DMS 273 (cell line): ENCODE measurements around the gene GABPA.
A peak's percentile ranks its signal among the peaks of the same experiment; 100 is the strongest.
"Not testable (repeated sequence)": the region's sequence is repeated elsewhere in the genome, so short reads cannot be mapped to it uniquely, and the experiment has no call there.

ENCODE experiments used
- DNase-seq: peaks from one replicate; lab custom pipeline; 2025; ENCODE audit not compliant: unreplicated experiment; lab: John Stamatoyannopoulos, UW

The GABPA gene

DNA sequence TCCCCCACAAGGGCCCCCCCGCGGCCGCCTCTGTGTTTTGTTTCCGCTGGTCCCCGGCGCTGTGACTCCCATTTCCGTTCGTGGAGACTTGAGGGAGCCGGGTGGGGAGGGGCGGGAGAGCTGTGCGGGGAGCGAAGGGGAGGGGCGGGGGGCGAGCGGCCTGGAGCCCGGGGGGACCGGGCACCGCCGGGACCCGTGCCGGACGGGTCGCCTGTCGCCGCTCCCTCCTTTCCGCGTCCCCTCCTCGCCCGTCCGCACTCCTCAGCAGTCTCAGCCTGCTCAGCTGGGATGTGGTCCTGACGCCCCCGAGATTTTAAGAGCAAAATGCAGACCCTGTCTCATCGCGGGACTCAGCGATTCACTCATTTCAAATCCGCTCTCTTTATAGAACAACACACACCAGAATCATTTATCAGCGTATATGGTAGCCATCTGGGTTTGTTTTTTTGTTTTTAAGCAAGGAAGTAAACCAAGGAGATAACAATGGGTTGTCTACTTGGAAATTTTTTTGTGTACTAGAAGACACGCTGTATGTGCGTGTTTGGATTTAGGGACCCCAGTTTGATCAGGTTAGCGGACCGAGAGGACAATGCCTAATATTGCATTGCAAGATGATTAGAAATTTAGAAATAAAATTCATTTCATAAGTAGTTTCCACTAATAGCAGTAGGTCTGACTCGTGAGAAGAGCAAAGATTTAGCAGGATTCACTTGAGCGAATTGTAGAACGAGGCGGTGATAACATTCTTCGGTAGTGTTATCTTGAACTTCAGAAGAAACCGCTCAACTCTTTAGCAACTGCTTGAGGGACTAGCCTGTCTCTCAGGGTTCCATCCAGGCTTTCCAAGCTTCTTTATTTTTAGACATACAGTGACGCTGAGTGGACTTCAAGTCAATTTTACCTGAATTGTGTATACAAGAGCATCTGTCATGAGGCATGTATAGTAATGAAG is 1.1 kb downstream of the GABPA start:
- DNase-seq: peak; percentile 92

DNA sequence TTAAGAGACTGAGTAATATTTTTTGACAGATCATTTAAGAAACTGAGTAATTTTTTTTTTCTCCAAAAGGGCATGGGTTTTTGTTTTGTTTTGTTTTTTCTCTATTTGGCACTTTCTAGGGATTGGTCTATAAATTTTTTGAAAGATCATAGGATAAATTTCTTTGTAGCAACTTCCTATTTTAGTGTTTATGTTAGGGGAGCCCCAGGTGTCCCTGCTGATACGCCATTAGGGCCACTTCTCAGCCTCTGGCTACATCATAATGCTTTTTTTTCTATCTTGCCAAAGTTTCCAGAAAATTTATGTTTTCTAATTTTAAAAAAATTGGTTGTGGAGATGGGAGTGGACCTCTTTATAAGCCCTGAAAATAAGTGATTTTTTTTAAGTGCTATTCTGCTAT is 2.6 kb downstream of the GABPA start:
- no peak for DNase-seq

DNA sequence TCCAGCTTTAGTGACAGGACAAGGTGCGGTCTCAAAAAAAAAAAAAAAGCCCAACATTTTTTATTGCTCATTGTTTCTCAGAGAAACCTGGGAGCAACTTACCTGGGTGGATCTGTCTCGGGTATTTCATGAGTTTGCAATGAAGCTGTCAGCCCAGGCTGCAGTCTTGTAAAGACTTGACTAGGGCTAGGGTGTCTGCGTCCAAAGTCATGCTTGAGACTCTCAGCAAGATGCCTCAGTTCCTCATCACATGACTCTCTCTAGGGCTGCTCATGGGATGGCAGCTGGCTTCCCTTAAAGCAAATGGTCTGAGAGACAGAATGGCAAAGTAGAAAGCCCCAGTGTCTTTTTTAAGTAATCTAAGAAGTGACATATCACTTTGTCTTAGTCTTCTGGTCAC is 8.1 kb downstream of the GABPA start:
- peak; percentile 62 for DNase-seq

DNA sequence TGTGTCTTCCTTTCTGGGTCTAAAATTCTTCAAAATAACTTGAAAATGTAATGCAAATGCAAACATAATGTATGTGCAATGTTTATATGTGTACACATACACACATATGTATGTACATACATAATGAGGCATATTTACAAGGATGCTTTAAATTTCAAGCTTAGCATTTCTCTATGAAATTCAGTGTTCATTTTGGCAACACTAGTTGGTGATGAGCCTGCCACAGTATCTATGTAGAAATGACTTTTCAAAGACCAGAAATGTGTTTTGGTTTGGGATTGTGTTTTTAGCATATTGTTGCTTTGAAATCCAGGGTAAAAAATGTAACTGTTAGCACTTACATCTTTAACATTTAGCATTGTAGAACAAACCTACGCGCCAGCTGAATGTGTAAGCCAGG is 10.1 kb downstream of the GABPA start:
- DNase-seq: no peak

DNA sequence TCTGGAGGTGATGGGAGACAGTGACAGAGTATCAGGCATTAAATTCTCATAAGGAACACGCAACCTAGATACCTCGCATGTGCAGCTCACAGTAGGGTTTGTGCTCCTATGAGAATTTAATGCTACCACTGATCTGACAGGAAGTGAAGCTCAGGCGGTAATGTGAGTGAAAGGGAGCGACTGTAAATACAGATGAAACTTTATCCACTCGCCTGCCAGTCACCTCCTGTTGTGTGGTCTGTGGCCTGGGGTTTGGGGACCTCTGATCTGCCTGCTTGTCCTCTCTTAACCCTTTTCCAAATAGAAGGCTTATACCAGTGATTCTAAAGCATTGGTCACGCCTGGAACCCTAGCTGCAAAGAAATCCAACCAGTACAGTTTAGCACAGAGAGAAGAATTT is 15.3 kb downstream of the GABPA start:
- DNase-seq: no peak

DNA sequence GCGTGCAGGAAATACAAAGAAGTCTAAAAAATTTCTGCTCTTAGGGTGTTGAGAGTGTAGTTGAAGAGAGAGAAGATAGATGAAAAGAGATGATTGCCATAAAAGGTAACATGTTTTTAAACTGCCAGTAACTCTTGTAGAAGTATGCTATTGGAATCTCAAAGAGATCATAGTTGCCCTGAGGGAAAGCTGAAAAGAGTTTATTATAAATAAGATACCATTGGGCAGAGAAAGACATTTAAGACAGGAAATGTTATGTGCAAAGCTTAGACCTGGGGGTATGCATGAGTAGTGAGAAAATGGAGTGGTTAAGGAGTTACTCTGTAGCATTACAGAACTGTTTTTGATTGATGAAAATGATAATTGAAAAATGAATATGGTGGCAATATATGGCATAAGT is 17.6 kb downstream of the GABPA start:
- no peak for DNase-seq

DNA sequence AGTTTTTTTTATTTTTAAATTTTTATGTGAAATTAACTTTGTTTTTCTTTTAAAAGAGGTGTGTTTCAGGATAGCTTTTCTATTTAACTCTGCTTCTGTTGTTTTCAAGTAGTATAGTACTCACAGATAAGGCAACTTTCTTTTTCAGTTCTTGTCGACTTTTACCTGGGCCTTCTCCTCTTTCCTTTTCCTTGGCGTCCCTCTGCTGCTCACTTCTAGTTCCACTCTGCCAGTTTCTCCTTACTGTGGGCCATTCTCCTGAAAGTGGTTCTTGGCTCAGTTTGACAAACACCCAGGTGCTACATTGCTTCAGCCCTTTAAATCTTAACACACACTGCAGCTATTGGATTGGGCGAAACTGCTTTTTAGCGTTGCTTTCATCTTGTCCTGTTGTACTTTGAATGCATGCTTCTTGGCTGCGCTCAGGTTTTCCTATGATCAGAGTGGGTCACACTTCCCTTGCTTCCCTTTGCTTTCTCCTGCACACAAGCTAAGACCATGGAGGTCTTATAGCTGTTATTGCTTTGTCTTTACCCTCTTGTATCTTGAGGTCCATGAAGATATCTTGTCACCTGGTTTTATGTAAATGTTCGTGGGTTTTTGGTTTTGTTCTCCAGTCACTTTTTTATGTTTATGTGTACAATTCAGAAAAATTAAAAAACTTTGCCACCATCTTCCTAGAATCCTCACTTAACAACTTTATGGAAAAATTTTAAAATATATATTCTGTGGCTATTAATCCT is 21.6 kb downstream of the GABPA start:
- DNase-seq: no peak

- no peak for DNase-seq
These were observed 22.8 kb downstream of the GABPA start for GRCh38 chr21:25757531-25757930.

- no peak for DNase-seq
These were observed 24.8 kb downstream of the GABPA start for GRCh38 chr21:25759573-25759972.

- no peak for DNase-seq
These were observed 25.3 kb downstream of the GABPA start for GRCh38 chr21:25760061-25760460.

GRCh38 chr21:25760677-25761076 is 25.9 kb downstream of the GABPA start:
- no peak for DNase-seq

DNA sequence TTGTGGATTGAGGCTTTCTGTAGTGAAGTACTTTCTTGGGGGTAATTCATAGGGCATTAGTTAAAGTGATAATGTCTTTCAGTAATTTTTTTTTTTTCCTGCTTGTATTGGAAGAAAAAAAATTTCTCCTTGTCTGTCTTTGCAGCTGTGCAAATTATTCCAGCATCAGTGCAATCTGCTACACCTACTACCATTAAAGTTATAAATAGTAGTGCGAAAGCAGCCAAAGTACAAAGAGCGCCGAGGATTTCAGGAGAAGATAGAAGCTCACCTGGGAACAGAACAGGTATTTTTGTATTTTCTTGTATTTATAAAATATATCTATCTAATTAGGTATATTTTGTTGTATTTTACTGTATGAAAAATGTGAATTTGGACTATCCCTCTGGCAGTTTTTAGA is 29.3 kb downstream of the GABPA start:
- DNase-seq: no peak

DNA sequence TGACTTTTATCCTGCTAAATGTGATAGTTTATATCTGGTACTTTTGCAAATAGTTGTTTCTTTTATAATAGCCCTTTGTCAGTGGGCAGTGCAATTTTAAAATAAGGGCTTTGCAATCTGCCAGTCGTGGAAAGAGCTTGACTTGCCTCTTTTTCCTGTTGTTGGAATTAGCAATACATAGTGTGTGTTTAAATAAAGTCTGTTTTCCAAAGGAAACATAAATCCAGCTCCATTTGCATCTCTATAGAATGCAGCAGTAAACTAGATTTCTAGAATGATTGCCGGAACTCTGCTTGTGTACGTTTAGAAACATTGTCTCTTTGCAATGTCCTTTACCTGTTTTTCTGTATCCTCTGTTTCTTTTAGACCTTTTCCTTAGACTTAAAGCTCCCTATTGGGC is 33.1 kb downstream of the GABPA start:
- no peak for DNase-seq

DNA sequence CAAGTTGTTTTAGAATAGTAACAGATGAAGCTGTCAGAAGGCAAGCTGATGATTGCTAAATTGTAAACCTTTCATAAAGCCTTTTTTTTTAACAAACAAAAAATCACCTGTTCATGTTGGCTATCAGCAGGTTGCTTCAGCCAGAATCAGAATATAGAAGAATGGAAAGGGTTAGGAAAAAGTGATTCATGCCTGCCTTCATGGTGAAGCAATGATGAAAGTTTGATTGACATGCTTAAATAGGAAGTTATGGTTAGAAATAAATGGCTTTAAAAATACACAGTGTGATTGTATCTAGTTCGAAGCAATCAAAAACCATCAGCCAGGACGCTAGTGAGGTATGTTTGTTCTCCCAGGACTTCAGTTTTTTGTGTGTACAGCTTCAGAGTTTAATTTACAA is 37.9 kb downstream of the GABPA start:
- no peak for DNase-seq

DNA sequence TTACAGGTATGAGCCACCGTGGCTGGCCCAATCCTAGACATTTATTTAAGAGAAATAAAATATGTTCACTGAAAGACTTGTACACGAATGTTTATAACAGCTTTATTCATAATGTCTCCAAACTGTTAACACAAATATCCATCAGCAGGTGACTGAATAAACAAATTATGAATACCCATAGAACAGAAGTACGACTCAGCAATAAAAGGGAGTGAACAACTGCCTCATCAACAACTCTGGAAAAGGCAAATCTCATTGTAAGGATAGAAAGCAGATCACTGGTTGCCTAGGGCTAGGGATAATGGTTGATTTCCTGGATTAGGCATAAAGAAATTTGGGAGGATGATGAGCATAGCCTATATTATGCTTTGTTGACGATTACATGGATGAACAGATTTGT is 41.7 kb downstream of the GABPA start:
- DNase-seq: no peak

GRCh38 chr21:25778126-25778875 is 43.5 kb downstream of the GABPA start:
- not testable (repeated sequence) for DNase-seq

- DNase-seq: no peak
These were observed 53.9 kb downstream of the GABPA start for GRCh38 chr21:25788677-25789076.

DNA sequence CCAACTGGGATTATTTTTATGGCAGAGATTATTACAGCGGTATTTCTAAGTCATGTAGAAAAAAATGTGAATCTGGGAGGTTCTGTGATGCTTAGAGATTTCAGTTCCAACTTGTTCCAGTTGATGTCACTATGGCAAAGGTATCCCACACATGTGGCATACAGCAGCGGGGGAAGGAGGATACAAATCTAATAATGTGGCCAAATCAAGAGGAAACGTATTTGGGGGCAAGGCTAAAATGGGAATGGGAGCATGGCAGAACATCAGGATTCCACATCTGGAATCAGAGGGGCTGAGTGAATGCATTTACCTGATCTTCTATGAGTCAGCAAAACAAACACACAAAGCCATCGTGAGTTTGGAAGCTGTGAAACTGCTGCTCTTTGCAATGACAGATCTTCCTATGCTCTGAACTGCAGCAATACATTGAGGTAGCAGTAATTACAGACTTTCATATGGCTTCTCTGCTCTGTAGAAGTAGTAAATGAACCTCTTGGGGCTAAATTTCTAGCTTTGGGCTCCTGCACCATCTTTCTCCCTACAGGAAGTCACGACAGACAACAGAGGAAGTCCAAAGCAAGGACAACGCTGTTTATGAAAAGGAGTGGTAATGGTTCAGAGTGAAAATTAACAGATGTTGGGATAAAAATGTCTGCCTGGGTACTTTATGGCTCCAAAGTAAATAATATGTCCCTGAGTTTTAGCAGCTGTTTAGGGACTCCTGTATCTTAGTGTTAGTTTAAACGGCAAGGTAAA is 55.5 kb downstream of the GABPA start:
- peak; percentile 67 for DNase-seq

GRCh38 chr21:25790878-25791204 is 56.1 kb downstream of the GABPA start:
- no peak for DNase-seq

DNA sequence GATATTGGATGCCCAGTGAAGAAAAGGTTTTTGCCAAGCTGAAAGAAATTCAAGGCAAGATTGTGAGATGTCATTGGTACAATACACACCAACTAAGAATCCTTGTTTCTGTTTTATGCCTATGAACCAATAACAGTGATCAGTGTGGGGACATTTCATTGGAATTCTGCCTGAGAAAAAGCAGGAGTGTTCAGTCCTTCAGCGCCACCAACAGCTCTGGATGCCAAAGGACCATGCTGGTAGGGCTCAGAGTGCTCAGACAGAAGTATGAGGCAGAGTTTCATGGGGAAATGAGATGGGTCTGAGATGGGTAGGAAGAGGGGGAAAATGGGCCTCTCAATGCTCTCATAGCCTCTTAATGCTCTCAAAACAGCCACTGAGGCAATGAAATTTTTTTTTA is 56.5 kb downstream of the GABPA start:
- DNase-seq: peak; percentile 9
